HepG2 (cell line): ENCODE data around the gene BBS1. TPM values are rescaled to one million over a fixed set of nuclear protein-coding genes. Genes with fewer than 3 reads are reported as not detected.

Experiments used
- CEBPG ChIP-seq: IDR thresholded peaks from 2 replicates; pipeline ENCODE4 v1.6.1; 2016
- DZIP1 ChIP-seq: sonication (generic); formaldehyde crosslinking; IDR thresholded peaks from 2 replicates; pipeline ENCODE4 v1.5.0; 2020; ENCODE audit warnings: mild to moderate bottlenecking, missing genetic modification reagents
- ELF3 ChIP-seq: IDR thresholded peaks from 2 replicates; pipeline ENCODE4 v1.6.1; 2016; ENCODE audit warnings: missing genetic modification reagents, missing compliant biosample characterization
- GATAD2A ChIP-seq: IDR thresholded peaks from 2 replicates; pipeline ENCODE4 v1.6.1; 2016
- GFI1 ChIP-seq: sonication (generic); formaldehyde crosslinking; IDR thresholded peaks from 2 replicates; pipeline ENCODE4 v1.5.0; 2020; ENCODE audit warnings: missing genetic modification reagents, mild to moderate bottlenecking, borderline replicate concordance
- HDAC2 ChIP-seq: sonication (generic); formaldehyde crosslinking; IDR thresholded peaks from 2 replicates; pipeline ENCODE4 v1.4.0; 2020; ENCODE audit warnings: missing genetic modification reagents
- KAT7 ChIP-seq: IDR thresholded peaks from 2 replicates; pipeline ENCODE4 v1.6.1; 2018; ENCODE audit warnings: borderline replicate concordance, missing compliant biosample characterization
- MED8 ChIP-seq: sonication (generic); formaldehyde crosslinking; IDR thresholded peaks from 2 replicates; pipeline ENCODE4 v1.8.1; 2023; ENCODE audit warnings: mild to moderate bottlenecking, missing genetic modification reagents; ENCODE audit not compliant: insufficient replicate concordance
- PCBP1 ChIP-seq: fragments of 200-400 bp; formaldehyde crosslinking; IDR thresholded peaks from 2 replicates; pipeline ENCODE4 v1.6.1; 2017; ENCODE audit warnings: mild to moderate bottlenecking, low read depth, low read length, borderline replicate concordance
- SIN3A ChIP-seq: IDR thresholded peaks from 2 replicates; pipeline ENCODE4 v1.6.1; 2011; ENCODE audit warnings: low read depth, mild to moderate bottlenecking, control low read depth, low read length, borderline replicate concordance
- SIX4 ChIP-seq: sonication (generic); formaldehyde crosslinking; IDR thresholded peaks from 2 replicates; pipeline ENCODE4 v1.4.0; 2020; ENCODE audit warnings: missing genetic modification reagents
- SYNCRIP ChIP-seq: fragments of 200-400 bp; formaldehyde crosslinking; IDR thresholded peaks from 2 replicates; pipeline ENCODE4 v1.6.1; 2018; ENCODE audit warnings: mild to moderate bottlenecking, low read depth, low read length; ENCODE audit not compliant: insufficient read depth
- TBP ChIP-seq: sonication (generic); formaldehyde crosslinking; IDR thresholded peaks from 2 replicates; pipeline ENCODE4 v1.5.0; 2020; ENCODE audit warnings: missing genetic modification reagents
- ZBTB20 ChIP-seq: sonication (generic); formaldehyde crosslinking; IDR thresholded peaks from 2 replicates; pipeline ENCODE4 v1.8.1; 2023; ENCODE audit warnings: missing genetic modification reagents, low read depth, mild to moderate bottlenecking, borderline replicate concordance
- ZBTB33 ChIP-seq: sonication (generic); formaldehyde crosslinking; IDR thresholded peaks from 2 replicates; pipeline ENCODE4 v1.4.0; 2020; ENCODE audit warnings: missing genetic modification reagents
- ZNF33A ChIP-seq: sonication (generic); formaldehyde crosslinking; IDR thresholded peaks from 2 replicates; pipeline ENCODE4 v1.5.1; 2020; ENCODE audit warnings: missing genetic modification reagents, mild to moderate bottlenecking, moderate library complexity, borderline replicate concordance
- ZNF605 ChIP-seq: sonication (generic); formaldehyde crosslinking; IDR thresholded peaks from 2 replicates; pipeline ENCODE4 v1.8.0; 2022; ENCODE audit warnings: mild to moderate bottlenecking, missing genetic modification reagents
- ZNF792 ChIP-seq: IDR thresholded peaks from 2 replicates; pipeline ENCODE4 v1.6.1; 2016
- polyA plus RNA-seq, 8 experiments: library from polyadenylated mRNA; depleted of rRNA in 3 of 8; stranded (reverse) in 7 of 8; unstranded in 1 of 8; fragments of >200 nt; fragmentation: Illumina TruSeq in 4 of 8; extraction: Trizol in 4 of 8; gene quantifications; 2 replicates each; pipeline versions ENCODE4 v1.2.1 to v1.2.3, GENCODE V29; 2011 to 2016; ENCODE audit warnings: low read depth in 4 of 8, missing spikeins in 1 of 8, mixed read lengths in 1 of 8; ENCODE audit not compliant: insufficient read depth in 1 of 8
- total RNA-seq, 5 experiments: library from RNA; depleted of rRNA; stranded (reverse); fragments of >200 nt; fragmentation: Illumina TruSeq; extraction: Trizol; gene quantifications; 2 replicates each; pipeline ENCODE4 v1.2.3, GENCODE V29; 2016; ENCODE audit warnings: low read depth in 1 of 5
- TF ChIP-seq, protein P1 (sequence below): conservative IDR thresholded peaks from 2 replicates; pipeline ENCODE4 v1.6.1; 2018; ENCODE audit warnings: missing genetic modification reagents
- TF ChIP-seq, protein P2 (sequence below): sonication (generic); formaldehyde crosslinking; IDR thresholded peaks from 2 replicates; pipeline ENCODE4 v1.8.1; 2022; ENCODE audit warnings: low read depth, mild to moderate bottlenecking, missing genetic modification reagents

The BBS1 gene
- total and polyA plus RNA-seq, 2 of the 13 experiments (the other 11 are each of a cell fraction or from before 2014, with no cell fraction given), result 11.7 to 14.1 TPM

GRCh38 chr11:66510271-66510989, at the start of gene BBS1 (continued):
- TF ChIP-seq DZIP1 (CRISPR knock-in tag), result no peak
- TF ChIP-seq ZNF605 (CRISPR knock-in tag), result peak; percentile 59; the same call in 1 of the 2 replicates
- TF ChIP-seq SIN3A, result peak; percentile 96; the same call in 1 of the 2 replicates
- TF ChIP-seq MED8 (CRISPR knock-in tag), result peak; percentile 72
- TF ChIP-seq ZBTB33, result peak; percentile 51; the same call in 1 of the 2 replicates
- TF ChIP-seq CEBPG, result no peak
- TF ChIP-seq, protein P1, sequence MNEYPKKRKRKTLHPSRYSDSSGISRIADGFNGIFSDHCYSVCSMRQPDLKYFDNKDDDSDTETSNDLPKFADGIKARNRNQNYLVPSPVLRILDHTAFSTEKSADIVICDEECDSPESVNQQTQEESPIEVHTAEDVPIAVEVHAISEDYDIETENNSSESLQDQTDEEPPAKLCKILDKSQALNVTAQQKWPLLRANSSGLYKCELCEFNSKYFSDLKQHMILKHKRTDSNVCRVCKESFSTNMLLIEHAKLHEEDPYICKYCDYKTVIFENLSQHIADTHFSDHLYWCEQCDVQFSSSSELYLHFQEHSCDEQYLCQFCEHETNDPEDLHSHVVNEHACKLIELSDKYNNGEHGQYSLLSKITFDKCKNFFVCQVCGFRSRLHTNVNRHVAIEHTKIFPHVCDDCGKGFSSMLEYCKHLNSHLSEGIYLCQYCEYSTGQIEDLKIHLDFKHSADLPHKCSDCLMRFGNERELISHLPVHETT (CRISPR knock-in tag), result peak; percentile 61; the same call in 1 of the 2 replicates
- 0 out of 2 replicates have a peak, but pooled peaks have one; percentile 19 for TF ChIP-seq ZNF33A (CRISPR knock-in tag)
- TF ChIP-seq TBP (CRISPR knock-in tag), result no peak
- 0 out of 2 replicates have a peak, but pooled peaks have one; percentile 29 for TF ChIP-seq SIX4 (CRISPR knock-in tag)
- TF ChIP-seq GFI1, result no peak
- peak; percentile 73; the same call in 1 of the 2 replicates for TF ChIP-seq KAT7 (CRISPR knock-in tag)
- peak; percentile 82 for TF ChIP-seq HDAC2 (CRISPR knock-in tag)
- no peak for TF ChIP-seq ELF3 (CRISPR knock-in tag)
- no peak for TF ChIP-seq SYNCRIP
- peak; percentile 51; the same call in 1 of the 2 replicates for TF ChIP-seq ZNF792 (CRISPR knock-in tag)
- no peak; the same call in 1 of the 2 replicates for TF ChIP-seq ZBTB20 (CRISPR knock-in tag)
- 0 out of 2 replicates have a peak, but pooled peaks have one; percentile 72 for TF ChIP-seq PCBP1
- peak; percentile 71; the same call in 1 of the 2 replicates for TF ChIP-seq GATAD2A (CRISPR knock-in tag)
- TF ChIP-seq, protein P2, sequence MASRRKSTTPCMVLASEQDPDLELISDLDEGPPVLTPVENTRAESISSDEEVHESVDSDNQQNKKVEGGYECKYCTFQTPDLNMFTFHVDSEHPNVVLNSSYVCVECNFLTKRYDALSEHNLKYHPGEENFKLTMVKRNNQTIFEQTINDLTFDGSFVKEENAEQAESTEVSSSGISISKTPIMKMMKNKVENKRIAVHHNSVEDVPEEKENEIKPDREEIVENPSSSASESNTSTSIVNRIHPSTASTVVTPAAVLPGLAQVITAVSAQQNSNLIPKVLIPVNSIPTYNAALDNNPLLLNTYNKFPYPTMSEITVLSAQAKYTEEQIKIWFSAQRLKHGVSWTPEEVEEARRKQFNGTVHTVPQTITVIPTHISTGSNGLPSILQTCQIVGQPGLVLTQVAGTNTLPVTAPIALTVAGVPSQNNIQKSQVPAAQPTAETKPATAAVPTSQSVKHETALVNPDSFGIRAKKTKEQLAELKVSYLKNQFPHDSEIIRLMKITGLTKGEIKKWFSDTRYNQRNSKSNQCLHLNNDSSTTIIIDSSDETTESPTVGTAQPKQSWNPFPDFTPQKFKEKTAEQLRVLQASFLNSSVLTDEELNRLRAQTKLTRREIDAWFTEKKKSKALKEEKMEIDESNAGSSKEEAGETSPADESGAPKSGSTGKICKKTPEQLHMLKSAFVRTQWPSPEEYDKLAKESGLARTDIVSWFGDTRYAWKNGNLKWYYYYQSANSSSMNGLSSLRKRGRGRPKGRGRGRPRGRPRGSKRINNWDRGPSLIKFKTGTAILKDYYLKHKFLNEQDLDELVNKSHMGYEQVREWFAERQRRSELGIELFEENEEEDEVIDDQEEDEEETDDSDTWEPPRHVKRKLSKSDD (CRISPR knock-in tag), result peak; percentile 95
